Left lung (tissue), 10 donors: Measurements from ENCODE around the gene RNF113B. TPM values are rescaled to one million over a fixed set of nuclear protein-coding genes. Genes with fewer than 3 reads are reported as not detected.

Experiments used
- ATAC-seq: fragments of 200-7000 bp; cut with Tn5 transposase; one replicate; pipeline ENCODE4 v1.9.1; 2020; ENCODE audit warnings: moderate library complexity
- DNase-seq, 4 donors: peaks; one replicate each; pipeline ENCODE4 v3.0.0-alpha.2; 2013 to 2020
- H3K27ac ChIP-seq, 2 donors: fragments of 200-600 bp; sonication (generic) in 1 of 2; one replicate each; pipeline versions ENCODE4 v1.5.0 to v1.8.0; 2020 to 2021
- H3K27me3 ChIP-seq, 2 donors: fragments of 200-600 bp; sonication (generic) in 1 of 2; one replicate each; pipeline versions ENCODE4 v1.5.0 to v1.8.0; 2020 to 2021
- H3K36me3 ChIP-seq, 2 donors: fragments of 200-600 bp; sonication (generic) in 1 of 2; one replicate each; pipeline versions ENCODE4 v1.5.0 to v1.8.0; 2020 to 2021
- H3K4me1 ChIP-seq, 2 donors: fragments of 200-600 bp; one replicate each; pipeline ENCODE4 v1.8.0; 2021
- H3K4me3 ChIP-seq, 2 donors: fragments of 200-600 bp; sonication (generic) in 1 of 2; one replicate each; pipeline versions ENCODE4 v1.5.0 to v1.8.0; 2020 to 2021; ENCODE audit warnings: mild to moderate bottlenecking in 1 of 2
- H3K9me3 ChIP-seq, 2 donors: fragments of 200-600 bp; sonication (generic) in 1 of 2; one replicate each; pipeline versions ENCODE4 v1.5.0 to v1.8.0; 2020 to 2021
- intact Hi-C, 2 donors: fragments of 100-400 bp; cut with DNase I; formaldehyde crosslinking; loops; one replicate each; pipeline versions ENCODE4 v1.11.2 to v1.14.2; 2022
- polyA plus RNA-seq, 6 donors: library from polyadenylated mRNA; unstranded; fragments of 120-200 nt; gene quantifications; one replicate each; pipeline ENCODE4 v1.2.1, GENCODE V29; 2013; ENCODE audit not compliant: insufficient read length in 6 of 6
- total RNA-seq, 2 donors: library from RNA; stranded (reverse); fragmentation: NEBNext Ultra II Directional; extraction: Animal tissue kit (Norgen Biotek cat#: 25700); gene quantifications; one replicate each; pipeline ENCODE4 v1.2.1, GENCODE V29; 2021
- TF ChIP-seq, protein P1 (sequence below), 2 donors: fragments of 200-600 bp; sonication (generic) in 1 of 2; IDR thresholded peaks; one replicate each; pipeline versions ENCODE4 v1.5.0 to v1.8.0; 2021; ENCODE audit warnings: antibody characterized with exemption in 2 of 2
- donor health status: DM: no; HTN: yes; CAD: no.
- donor health status: DM: no; HTN: no; CAD: no.

Gene RNF113B
- total and polyA plus RNA-seq, 8 donors, result 0.18 TPM; not detected in 7

DNA sequence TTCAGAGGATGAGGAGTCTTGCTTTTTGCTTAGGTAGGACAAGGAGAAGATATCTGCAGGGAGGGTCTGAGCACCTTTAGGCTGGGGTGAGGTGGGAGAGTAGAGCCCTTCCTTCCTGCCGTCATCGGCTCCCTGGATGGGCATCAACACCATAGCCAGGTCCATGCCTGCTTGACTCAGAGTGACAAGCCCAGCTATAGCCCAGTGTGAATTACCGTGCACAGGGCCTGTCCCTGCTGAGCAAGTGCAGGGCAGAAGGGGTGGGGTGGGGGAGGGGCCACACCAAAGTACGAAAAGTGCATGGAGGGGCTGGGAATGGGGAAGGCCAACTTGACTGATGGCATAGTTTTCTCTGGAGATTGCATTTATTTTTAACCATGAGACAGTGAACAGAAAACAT lies 30.3 kb upstream of the RNF113B start:
- Histone ChIP-seq H3K27ac (peak overlapping the region in 1 of 2 donors; percentile 23), H3K4me1 (peaks cover 0 to under 1% of the 10 kb centered on the region in 2 donors), H3K9me3 (peaks cover 0 to 16% of the 10 kb centered on the region in 2 donors), H3K36me3 (no peaks in the 10 kb centered on the region), H3K4me3 (no peak overlapping the region), H3K27me3 (no peaks in the 10 kb centered on the region)
- TF ChIP-seq, protein P1, sequence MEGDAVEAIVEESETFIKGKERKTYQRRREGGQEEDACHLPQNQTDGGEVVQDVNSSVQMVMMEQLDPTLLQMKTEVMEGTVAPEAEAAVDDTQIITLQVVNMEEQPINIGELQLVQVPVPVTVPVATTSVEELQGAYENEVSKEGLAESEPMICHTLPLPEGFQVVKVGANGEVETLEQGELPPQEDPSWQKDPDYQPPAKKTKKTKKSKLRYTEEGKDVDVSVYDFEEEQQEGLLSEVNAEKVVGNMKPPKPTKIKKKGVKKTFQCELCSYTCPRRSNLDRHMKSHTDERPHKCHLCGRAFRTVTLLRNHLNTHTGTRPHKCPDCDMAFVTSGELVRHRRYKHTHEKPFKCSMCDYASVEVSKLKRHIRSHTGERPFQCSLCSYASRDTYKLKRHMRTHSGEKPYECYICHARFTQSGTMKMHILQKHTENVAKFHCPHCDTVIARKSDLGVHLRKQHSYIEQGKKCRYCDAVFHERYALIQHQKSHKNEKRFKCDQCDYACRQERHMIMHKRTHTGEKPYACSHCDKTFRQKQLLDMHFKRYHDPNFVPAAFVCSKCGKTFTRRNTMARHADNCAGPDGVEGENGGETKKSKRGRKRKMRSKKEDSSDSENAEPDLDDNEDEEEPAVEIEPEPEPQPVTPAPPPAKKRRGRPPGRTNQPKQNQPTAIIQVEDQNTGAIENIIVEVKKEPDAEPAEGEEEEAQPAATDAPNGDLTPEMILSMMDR (IDR thresholded peaks at IDR 0.05), result no peak
- DNase-seq, result no peak
- intact Hi-C loops, result no loop called here
- peak; percentile 81 for ATAC-seq

- intact Hi-C loops, result no loop called here
- peak; percentile 60 for ATAC-seq
- H3K27ac ChIP-seq, result no peak overlapping the region
Observed at GRCh38 chr13:98206946-98207345, 29.9 kb upstream of the RNF113B start.

GRCh38 chr13:98204546-98204945 lies 27.5 kb upstream of the RNF113B start:
- no peaks in the 10 kb centered on the region for H3K36me3 ChIP-seq
- no peak for DNase-seq
- H3K4me3 ChIP-seq, result no peak overlapping the region
- TF ChIP-seq, protein P1 (IDR thresholded peaks at IDR 0.05), result no peak
- no peaks in the 10 kb centered on the region for H3K27me3 ChIP-seq
- intact Hi-C loops, result no loop called here
- ATAC-seq, result no peak
- H3K4me1 ChIP-seq, result peaks cover 0 to 7% of the 10 kb centered on the region in 2 donors
- H3K9me3 ChIP-seq, result peaks cover 0 to 16% of the 10 kb centered on the region in 2 donors
- no peak overlapping the region for H3K27ac ChIP-seq

More at GRCh38 chr13:98206946-98207345, 29.9 kb upstream of the RNF113B start:
- no peaks in the 10 kb centered on the region for H3K36me3 ChIP-seq
- TF ChIP-seq, protein P1 (IDR thresholded peaks at IDR 0.05), result no peak
- peaks cover 0 to 16% of the 10 kb centered on the region in 2 donors for H3K9me3 ChIP-seq
- no peak overlapping the region for H3K4me3 ChIP-seq
- H3K27me3 ChIP-seq, result no peaks in the 10 kb centered on the region
- no peak for DNase-seq
- peaks cover 0 to 6% of the 10 kb centered on the region in 2 donors for H3K4me1 ChIP-seq

DNA sequence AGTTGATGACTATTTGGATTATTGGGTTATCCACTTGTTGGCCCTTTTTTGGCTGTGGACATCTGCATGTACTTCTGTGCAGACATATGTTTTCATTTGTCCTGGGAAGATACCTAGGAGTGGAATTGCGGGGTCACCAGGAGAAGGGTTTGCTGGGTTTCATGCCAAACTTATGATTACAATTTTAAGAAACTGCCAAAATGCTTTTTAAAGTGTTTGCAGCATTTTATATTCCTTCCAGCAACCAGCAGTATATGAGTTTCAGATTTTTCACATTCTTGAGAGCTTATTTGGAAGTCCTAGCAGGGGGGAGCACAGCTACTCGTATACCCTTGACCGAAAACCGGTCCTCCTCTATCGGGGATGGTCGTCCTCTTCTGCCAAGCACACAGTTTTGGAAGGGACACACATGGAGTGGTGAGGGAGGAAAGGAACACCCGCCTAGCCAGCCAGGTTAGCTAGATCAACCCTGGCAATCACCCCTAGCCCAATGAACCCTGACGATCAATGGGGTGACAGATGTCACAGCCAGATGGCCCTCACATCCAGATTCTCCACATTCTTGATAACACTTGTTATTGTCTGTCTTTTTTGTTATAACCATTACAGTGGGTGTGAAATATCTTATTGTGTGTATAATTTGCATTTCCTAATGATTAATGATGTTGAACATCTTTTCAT lies 26.7 kb upstream of the RNF113B start:
- H3K9me3 ChIP-seq, result peaks cover 0 to 16% of the 10 kb centered on the region in 2 donors
- no peak overlapping the region for H3K27ac ChIP-seq
- no peak overlapping the region for H3K4me3 ChIP-seq
- H3K4me1 ChIP-seq, result peaks cover 0 to 7% of the 10 kb centered on the region in 2 donors
- H3K36me3 ChIP-seq, result no peaks in the 10 kb centered on the region
- intact Hi-C loops, result no loop called here
- H3K27me3 ChIP-seq, result no peaks in the 10 kb centered on the region
- no peak for ATAC-seq
- TF ChIP-seq, protein P1 (IDR thresholded peaks at IDR 0.05), result no peak
- DNase-seq, result no peak

DNA sequence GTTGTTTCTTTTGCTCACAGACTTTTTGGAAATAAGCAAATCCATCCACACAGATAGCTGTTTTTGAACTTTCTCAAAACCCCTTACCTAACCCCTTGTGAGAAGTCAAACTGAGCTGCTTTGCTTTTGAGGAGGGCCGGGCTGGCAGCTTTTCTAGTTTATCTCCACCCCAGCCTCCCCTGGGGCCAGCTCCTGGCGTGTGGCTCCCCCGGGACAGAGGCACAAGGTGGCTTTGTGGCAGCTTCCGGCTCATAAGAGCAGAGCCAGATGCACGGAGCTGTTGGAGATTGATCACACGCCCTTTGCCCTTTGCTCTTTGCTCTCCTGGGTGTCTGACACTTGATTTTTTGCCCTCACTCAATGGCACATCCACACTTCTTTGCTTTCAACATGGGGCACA lies 24.9 kb upstream of the RNF113B start:
- Histone ChIP-seq H3K27ac (no peak overlapping the region), H3K27me3 (no peaks in the 10 kb centered on the region), H3K4me1 (peaks cover 0 to 7% of the 10 kb centered on the region in 2 donors), H3K9me3 (peaks cover 0 to 16% of the 10 kb centered on the region in 2 donors), H3K4me3 (no peak overlapping the region), H3K36me3 (no peaks in the 10 kb centered on the region)
- no peak for DNase-seq
- ATAC-seq, result no peak
- intact Hi-C loops, result no loop called here
- TF ChIP-seq, protein P1 (IDR thresholded peaks at IDR 0.05), result no peak
